Measurements from ENCODE around the gene MMP10. TPM values are rescaled to one million over a fixed set of nuclear protein-coding genes. Genes with fewer than 3 reads are reported as not detected.

Gene MMP10
- total RNA-seq (2014; rRNA removed; shearing (Covaris generic)) = not detected in 2 replicates

DNA sequence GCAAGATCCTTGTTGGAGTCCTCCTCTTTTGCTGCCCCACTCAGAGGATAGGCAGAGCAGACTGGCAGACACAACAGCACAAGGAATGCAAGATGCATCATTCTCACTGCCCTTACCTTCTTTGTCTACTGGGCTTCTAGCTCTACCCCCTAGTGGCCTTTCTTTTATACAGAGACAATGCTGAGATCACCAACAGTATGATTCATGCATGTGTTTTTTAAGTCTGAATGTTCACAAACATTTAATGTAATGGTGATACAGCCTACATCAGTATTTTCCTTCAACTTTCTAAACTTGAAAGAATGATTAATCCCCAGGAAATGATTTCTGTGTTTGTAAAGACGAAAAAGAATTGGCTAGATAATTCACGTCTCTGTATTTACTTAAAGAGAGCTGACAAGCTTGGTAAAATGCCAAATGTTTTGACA, at the start of gene MMP10:
MMP10 (minus strand) TSS at position 138 of the 428 bp plus-strand sequence; CDS start at position 101, 37 bp downstream.
- DNase-seq (ENCODE audit: low read depth) = peak; percentile 41

- no peak for DNase-seq (ENCODE audit: low read depth)
These were observed 49.0 kb upstream of the MMP10 start for GRCh38 chr11:102829316-102830000.

GRCh38 chr11:102824556-102824955, 44.1 kb upstream of the MMP10 start:
- DNase-seq (ENCODE audit: low read depth) = no peak

- no peak for DNase-seq (ENCODE audit: low read depth)
These were observed 39.1 kb upstream of the MMP10 start for GRCh38 chr11:102819491-102819890.

DNA sequence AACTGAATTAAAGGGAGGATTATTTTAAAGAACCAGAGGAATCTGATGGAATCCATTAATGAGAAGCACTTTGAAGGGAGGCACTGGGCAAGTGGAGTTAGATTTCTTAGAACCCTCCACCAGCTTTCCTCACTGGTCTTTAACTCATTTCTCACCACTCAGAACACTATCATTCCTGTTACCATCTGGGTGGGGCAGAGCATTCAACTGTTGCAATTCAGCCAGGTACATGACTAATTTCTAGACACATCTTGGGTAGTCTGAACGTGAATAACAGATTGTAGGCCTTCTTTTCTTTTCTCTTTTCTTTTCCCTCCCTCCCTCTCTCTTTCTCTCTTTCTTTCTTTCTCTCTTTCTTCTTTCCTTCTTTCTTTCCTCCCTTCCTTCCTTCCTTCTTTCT, 33.1 kb upstream of the MMP10 start:
- DNase-seq (ENCODE audit: low read depth) = no peak

DNA sequence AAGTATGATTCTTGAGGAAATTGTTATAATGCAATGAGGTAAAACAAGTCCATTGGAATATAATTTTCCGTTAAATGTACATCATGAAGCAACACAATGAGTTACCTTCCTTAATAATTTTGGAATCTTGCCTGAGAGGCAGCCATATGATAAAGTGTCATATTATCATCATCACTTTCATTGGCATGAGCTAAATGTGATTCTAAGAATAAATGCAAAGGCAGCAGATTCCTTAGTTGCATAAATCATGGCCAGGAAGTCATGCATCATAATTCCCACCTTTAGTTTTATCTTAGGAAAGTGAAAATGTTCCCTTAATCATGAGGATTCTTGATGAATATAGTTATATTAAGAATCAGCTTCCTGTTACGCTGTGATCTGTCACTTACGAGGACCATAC, 31.8 kb upstream of the MMP10 start:
- no peak for DNase-seq (ENCODE audit: low read depth)

DNA sequence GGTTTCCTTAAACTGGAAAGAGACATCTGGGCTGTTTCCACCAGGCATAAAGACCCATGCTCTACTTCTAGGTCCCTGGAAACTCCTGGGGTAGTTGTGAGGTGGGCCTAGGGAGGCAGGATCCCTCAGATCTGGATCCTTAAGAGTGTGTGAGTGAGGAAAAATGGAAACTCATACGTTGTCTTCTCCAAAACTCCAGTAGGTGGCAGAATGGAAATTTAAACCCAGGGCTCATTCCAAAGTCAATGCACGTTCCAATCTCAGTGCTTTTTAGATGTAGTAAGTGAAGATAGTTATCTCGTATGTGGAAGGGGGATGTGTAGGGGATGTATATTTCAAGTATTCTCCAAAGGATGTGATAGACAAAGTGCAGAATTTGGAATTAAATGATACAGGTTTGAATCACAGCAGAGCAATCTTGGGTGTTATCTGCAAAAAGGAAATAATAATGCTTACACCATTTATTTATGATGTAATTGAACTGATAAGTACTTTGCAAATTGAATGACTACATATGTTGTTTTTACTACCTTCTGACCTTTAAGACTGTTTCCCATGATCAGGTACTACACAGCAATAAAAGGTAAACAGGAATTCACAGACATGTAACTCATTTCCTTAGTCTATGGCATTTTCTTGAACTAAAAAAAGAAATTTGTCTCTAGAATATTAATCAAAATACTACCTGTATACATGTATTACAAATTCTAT, 30.7 kb upstream of the MMP10 start:
- no peak for DNase-seq (ENCODE audit: low read depth)

DNA sequence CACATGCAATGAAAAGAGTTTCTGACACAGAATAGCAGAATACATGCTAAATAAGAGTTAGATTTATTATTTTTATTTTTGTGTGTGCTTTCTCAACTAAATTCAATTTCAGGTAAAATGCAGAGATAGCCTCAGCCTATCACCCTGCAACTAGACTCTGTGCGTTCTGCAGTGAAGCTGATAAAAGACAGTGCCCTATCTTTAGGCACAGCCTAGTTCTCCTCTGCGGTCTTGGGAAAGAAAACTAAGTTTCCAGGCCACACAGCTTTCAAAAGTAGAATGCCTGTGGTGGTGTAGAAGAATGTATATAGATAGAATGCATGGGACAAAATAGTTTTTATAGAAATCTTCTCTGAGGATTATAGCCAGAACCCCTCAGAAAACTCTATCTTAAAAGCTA, 29.5 kb upstream of the MMP10 start:
- DNase-seq (ENCODE audit: low read depth) = no peak

DNA sequence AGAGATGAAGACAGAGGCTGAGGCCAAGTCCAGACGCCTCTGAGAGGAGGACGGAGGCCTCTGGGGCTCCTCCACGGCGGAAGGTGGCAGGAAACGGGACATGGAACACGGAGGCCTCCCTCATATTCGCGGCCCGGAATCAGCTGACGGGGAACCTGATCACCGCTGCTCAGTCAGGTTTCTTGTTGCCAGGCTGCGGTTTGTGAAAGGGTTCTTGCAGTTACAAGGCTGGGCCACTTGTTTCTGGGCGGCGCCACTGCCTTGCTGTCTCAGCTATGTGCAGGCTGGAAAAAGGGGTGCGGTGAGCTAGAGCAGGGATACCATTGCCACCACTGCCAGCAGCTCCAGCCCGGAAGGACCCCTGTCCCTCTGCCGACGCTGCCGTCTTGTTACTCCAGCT, 27.5 kb upstream of the MMP10 start:
- peak; percentile 65 for DNase-seq (ENCODE audit: low read depth)

DNA sequence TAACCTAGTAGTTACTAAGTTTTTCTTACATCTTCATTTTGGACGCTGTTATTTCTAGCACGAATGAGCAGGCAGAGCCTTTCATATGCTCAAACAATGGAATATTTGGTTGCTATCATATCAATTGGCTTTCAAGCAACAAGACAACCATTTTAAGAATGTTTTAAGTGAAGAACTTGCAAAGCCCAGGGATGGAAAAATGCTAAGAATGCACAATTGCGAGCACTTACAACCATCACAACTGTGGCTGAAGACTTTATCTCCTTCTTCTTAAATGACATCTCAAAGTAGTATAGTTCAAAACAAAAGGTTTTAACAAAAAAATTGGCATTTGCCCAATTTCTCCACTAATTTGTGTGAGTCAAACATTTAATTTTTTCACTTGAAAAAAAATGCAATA, 25.9 kb upstream of the MMP10 start:
- no peak for DNase-seq (ENCODE audit: low read depth)

GRCh38 chr11:102802341-102802740, 21.9 kb upstream of the MMP10 start:
- peak; percentile 26 for DNase-seq (ENCODE audit: low read depth)

- no peak for DNase-seq (ENCODE audit: low read depth)
These were observed 20.3 kb upstream of the MMP10 start for GRCh38 chr11:102800767-102801166.

- peak; percentile 8 for DNase-seq (ENCODE audit: low read depth)
These were observed 19.4 kb upstream of the MMP10 start for GRCh38 chr11:102799681-102800340.

DNA sequence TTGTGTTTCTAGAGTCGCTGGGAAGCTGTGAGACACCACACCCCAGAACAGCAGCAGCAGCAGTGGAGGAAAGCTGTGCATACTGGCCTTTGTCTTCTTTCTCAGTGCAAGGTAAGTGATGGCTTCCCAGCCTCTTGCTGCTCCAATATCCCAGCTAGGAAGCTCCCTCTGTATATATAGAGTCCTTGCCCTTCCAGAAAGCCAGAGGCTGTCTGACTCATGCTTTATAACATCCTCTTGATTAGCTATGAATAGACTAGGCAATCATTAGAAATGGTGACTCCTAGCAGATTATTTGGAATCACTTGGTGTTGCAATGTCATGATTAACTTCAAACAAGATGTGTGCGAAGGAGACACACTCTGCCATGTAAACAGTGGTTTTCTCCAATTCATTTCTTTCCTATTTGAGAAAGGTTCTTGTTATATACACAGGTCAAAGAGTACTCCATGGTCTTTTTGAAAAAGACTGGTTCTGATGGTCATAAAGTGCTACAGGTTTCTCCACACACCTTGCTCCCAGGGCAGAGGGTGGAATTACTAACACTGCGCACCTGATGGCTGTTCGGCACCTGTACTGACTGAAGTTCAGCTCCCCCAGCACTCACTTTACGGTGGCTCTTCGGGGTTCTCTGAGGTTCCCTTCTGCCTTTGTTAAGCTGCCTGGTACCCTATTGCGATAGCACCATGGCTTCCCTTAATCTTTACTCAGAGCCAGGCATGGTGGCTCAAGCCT, 17.8 kb upstream of the MMP10 start, which contains the start of gene MMP1:
MMP1 (minus strand) TSS at position 149 of the 735 bp plus-strand sequence; CDS start at position 81, 68 bp downstream.
- DNase-seq (ENCODE audit: low read depth) = peak; percentile 14

DNA sequence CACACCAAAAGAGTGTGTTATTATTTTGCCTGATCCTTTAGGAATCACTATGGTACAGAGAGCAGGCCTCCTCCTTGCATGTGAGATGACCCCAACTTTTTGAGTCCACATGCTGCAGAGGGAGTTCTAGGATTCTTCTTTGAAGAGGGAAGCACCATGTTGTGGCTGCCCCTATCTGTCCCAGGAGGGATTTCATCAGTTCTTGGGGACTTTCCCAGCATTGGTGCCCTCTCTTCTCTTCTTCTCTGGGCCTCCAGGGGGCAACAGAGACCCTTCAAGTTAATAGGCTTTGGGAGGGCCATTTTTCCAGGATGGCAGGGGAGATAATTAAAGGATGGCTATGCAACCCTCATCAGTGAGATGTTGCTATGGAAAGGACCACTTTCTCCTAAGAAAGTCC, 14.0 kb upstream of the MMP10 start:
- peak; percentile 59 for DNase-seq (ENCODE audit: low read depth)

GRCh38 chr11:102793677-102794290, 13.4 kb upstream of the MMP10 start:
- no peak for DNase-seq (ENCODE audit: low read depth)

DNA sequence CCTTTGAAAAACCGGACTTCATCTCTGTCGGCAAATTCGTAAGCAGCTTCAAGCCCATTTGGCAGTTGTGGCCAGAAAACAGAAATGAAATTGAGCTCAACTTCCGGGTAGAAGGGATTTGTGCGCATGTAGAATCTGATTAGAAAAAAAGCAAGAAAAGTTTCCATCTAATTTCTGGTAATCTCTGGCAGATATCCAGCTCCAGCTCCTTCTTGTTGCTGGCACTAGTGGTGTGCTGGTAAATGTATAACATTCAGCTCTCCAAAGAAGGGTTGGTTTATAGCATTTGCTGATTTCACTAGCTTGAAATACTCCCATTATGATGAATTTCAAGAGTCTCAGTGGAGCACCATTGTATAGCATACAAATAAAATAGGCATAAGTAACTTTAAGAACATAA, 12.2 kb upstream of the MMP10 start:
- no peak for DNase-seq (ENCODE audit: low read depth)

- DNase-seq (ENCODE audit: low read depth) = peak; percentile 3
These were observed 11.0 kb upstream of the MMP10 start for GRCh38 chr11:102791271-102792036.

DNA sequence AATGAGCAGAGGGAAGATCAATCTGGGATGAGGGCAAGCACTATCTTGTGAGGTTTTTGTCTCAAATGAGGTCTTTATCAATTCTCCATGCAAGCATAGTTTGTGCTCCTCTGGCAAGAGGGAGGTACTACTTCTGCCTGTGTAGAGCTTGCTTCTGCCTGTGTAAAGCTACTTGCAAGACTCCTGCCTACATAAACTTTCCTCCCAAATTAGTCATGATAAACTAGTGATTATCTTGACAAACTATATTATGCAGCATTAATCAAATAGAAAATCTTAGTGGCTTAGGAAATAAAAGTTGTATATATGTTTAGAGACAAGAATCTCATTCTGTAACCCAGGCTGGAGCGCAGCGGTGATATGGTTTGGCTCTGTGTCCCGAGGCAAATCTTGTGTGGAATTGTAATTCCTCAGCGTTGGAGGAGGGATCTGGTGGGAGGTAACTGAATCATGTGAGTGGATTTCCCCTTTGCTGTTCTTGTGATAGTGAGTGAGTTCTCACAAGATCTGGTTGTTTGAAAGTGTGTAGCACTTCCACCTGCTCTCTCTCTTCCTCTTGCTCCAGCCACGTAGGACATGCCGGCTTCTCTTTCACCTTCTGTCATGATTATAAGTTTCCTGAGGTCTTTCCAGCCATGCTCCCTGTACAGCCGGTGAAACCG, 8.0 kb upstream of the MMP10 start:
- DNase-seq (ENCODE audit: low read depth) = no peak

DNA sequence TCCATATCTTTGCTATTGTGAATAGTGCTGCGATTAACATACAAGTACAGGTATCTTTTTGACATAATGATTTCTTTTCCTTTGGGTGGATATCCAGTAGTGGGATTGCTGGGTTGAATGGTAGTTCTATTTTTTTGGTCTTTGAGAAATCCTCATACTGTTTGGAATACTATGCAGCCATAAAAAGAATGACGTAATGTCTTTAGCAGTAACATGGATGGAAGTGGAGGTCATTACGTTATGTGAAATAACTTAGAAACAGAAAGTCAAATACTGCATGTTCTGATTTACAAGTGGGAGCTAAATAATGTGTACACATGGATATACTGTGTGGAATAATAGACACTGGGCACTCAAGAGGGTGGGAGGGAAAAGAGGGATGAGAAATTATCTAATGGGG, 4.0 kb upstream of the MMP10 start:
- no peak for DNase-seq (ENCODE audit: low read depth)

Data from Daoy (cell line).